ENCODE results near the gene WDFY2.

Gene WDFY2

GRCh38 chr13:51740698-51741097 lies 156.4 kb downstream of the WDFY2 start:
- in situ Hi-C loops (cut with HindIII; ENCODE audit: low pct_ligation_motif_present, low pct_unique_long_range_greater_than_20kb, low sequenced_read_pairs): loop anchor here (25.0 kb wide), 1 partner anchor 303 kb away; no protein-coding TSS in a partner anchor
- DNase-seq: no peak

GRCh38 chr13:51742031-51742430 lies 157.8 kb downstream of the WDFY2 start:
- DNase-seq: no peak
- in situ Hi-C loops (cut with HindIII; ENCODE audit: low pct_ligation_motif_present, low pct_unique_long_range_greater_than_20kb, low sequenced_read_pairs): loop anchor here (25.0 kb wide), 1 partner anchor 305 kb away; no protein-coding TSS in a partner anchor

DNA sequence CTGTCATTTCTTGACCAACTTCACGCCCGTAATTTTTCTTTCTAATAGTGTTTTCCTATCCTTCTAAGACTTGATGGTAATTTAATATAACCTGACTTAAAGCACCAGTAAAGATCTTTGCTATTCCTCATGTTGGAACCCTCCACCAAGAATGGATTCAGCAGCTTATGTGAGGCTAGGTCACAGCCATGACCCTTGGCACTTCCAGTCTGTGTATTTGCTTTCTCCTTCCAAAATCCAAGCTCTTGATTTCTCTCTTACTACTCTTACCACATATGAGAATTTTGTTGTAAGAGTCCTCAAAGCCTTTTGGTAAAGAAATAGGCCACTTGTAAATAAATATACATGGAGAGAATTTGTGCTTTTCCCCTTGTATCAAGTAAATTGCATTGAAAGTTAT lies 158.3 kb downstream of the WDFY2 start:
- in situ Hi-C loops (cut with HindIII; ENCODE audit: low pct_ligation_motif_present, low pct_unique_long_range_greater_than_20kb, low sequenced_read_pairs): loop anchor here (25.0 kb wide), 1 partner anchor 305 kb away; no protein-coding TSS in a partner anchor
- no peak for DNase-seq

DNA sequence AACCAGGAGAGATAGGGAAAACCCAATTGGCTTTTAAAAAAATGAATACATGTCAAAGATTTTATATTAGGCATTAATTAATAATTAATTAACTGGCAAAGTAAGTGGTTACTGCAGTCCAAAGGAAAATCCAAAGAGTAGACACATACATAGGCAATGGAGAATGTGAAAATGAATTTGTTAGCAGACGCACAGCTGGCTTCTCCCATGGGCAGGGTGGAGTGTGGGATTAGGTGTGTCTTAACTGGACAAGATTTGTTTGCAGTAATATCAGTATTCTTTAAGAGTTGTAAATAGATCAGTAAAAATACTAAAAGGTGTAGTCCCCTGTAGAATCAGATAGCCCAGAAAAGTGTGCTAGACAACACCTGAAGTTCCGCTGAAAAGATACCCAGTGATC lies 161.0 kb downstream of the WDFY2 start:
- in situ Hi-C loops (cut with HindIII; ENCODE audit: low pct_ligation_motif_present, low pct_unique_long_range_greater_than_20kb, low sequenced_read_pairs): loop anchor here (25.0 kb wide), 1 partner anchor 308 kb away; no protein-coding TSS in a partner anchor
- no peak for DNase-seq

- in situ Hi-C loops (cut with HindIII; ENCODE audit: low pct_ligation_motif_present, low pct_unique_long_range_greater_than_20kb, low sequenced_read_pairs): loop anchor here (25.0 kb wide), 1 partner anchor 310 kb away; no protein-coding TSS in a partner anchor
- no peak for DNase-seq
Measured at GRCh38 chr13:51746802-51747201, 162.5 kb downstream of the WDFY2 start.

GRCh38 chr13:51747438-51748434 lies 163.5 kb downstream of the WDFY2 start:
- in situ Hi-C loops (cut with HindIII; ENCODE audit: low pct_ligation_motif_present, low pct_unique_long_range_greater_than_20kb, low sequenced_read_pairs): loop anchor here (25.0 kb wide), 1 partner anchor 310 kb away; no protein-coding TSS in a partner anchor
- DNase-seq: no peak

- in situ Hi-C loops (cut with HindIII; ENCODE audit: low pct_ligation_motif_present, low pct_unique_long_range_greater_than_20kb, low sequenced_read_pairs): no loop called here
- no peak for DNase-seq
Measured at GRCh38 chr13:51756651-51757050, 172.4 kb downstream of the WDFY2 start.

- no peak for DNase-seq
- in situ Hi-C loops (cut with HindIII; ENCODE audit: low pct_ligation_motif_present, low pct_unique_long_range_greater_than_20kb, low sequenced_read_pairs): no loop called here
Measured at GRCh38 chr13:51758691-51759090, 174.4 kb downstream of the WDFY2 start.

DNA sequence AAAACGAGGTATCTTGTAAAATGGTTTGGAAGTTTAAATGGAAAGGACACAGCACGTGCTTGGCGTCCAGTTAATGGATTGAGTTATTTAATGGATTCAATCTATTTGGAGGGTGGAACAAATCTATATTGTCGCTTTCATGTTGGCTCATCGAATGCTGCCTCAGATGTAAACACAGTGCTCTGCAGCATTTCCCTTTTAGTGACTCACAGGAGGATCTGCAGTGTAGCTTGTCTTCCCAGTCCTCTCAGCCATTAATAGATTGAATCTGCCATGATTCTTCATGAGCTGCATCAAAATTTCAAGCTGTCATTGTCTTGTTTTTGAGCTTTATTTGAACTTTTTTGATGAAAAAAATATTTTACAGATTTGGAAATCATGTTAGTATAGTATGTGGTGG lies 175.0 kb downstream of the WDFY2 start:
- DNase-seq: no peak
- in situ Hi-C loops (cut with HindIII; ENCODE audit: low pct_ligation_motif_present, low pct_unique_long_range_greater_than_20kb, low sequenced_read_pairs): no loop called here

DNA sequence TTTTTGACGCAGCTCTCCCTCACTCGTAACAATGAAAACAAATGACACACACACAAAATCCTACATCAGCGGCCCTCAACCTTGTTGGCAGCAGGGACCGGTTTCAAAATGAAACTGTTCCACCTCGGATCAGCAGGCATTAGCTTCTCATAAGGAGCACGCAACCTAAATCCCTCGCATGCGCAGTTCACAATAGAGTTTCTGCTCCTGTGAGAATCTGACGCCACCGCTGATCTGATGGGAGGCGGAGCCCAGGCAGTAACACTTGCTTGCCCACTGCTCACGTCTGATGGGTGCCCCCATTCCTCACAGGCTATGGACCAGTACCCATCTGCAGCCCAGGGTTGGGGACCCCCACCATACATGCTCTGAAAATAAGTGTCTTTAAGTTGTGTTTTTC lies 176.3 kb downstream of the WDFY2 start:
- no peak for DNase-seq
- in situ Hi-C loops (cut with HindIII; ENCODE audit: low pct_ligation_motif_present, low pct_unique_long_range_greater_than_20kb, low sequenced_read_pairs): no loop called here

- in situ Hi-C loops (cut with HindIII; ENCODE audit: low pct_ligation_motif_present, low pct_unique_long_range_greater_than_20kb, low sequenced_read_pairs): no loop called here
- no peak for DNase-seq
Measured at GRCh38 chr13:51761643-51762350, 177.5 kb downstream of the WDFY2 start.

GRCh38 chr13:51763486-51763885 lies 179.2 kb downstream of the WDFY2 start:
- DNase-seq: no peak
- in situ Hi-C loops (cut with HindIII; ENCODE audit: low pct_ligation_motif_present, low pct_unique_long_range_greater_than_20kb, low sequenced_read_pairs): no loop called here

DNA sequence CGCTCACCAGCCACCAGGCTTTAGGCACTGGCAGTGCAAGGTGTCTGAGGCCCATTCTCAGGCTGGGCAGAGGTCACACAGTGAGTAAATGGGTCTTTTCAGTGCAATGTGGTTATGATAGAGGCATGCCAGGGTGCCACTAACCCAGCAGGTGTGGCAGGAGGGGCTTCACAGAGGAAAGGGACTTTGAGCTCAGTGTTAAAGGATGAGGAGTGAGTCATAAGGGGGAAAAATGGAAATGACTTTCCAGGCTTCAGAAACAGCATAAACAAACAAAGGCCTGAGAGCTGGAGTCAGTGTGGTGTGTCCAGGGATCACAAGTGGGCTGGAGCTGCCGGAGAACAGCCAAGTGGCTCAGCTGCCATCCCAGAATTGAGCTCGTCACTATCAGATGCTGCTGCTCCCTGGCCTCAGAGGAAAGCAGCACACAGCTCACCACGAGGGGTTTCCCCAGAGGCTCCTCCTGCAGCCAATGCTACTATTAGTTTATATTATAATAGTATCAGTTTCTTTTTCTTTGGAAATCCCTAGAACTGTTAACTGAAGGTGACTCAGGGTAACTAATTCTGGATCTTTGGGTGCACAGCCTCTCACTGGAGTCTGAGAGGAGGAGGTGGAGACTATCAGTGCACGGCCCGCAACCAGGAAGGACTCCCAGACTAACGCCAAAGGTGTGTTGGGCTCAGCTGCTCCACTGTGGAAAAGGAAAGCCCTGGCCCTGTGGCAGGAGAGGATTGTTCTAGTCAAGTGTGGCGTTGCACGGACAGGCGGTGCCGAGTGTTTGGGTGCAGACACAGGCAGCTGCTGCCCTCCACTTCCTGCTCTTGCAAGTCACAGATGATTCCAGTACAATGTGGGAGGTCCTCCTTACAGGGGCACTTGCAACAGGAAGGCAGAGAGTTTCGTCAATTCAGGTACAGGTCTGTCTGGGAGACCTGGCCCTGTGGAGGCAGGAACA lies 180.2 kb downstream of the WDFY2 start:
- in situ Hi-C loops (cut with HindIII; ENCODE audit: low pct_ligation_motif_present, low pct_unique_long_range_greater_than_20kb, low sequenced_read_pairs): no loop called here
- DNase-seq: peak; percentile 63

GRCh38 chr13:51765142-51765515 lies 180.9 kb downstream of the WDFY2 start:
- no peak for DNase-seq
- in situ Hi-C loops (cut with HindIII; ENCODE audit: low pct_ligation_motif_present, low pct_unique_long_range_greater_than_20kb, low sequenced_read_pairs): no loop called here

GRCh38 chr13:51767100-51767499 lies 182.8 kb downstream of the WDFY2 start:
- in situ Hi-C loops (cut with HindIII; ENCODE audit: low pct_ligation_motif_present, low pct_unique_long_range_greater_than_20kb, low sequenced_read_pairs): no loop called here
- no peak for DNase-seq

DNA sequence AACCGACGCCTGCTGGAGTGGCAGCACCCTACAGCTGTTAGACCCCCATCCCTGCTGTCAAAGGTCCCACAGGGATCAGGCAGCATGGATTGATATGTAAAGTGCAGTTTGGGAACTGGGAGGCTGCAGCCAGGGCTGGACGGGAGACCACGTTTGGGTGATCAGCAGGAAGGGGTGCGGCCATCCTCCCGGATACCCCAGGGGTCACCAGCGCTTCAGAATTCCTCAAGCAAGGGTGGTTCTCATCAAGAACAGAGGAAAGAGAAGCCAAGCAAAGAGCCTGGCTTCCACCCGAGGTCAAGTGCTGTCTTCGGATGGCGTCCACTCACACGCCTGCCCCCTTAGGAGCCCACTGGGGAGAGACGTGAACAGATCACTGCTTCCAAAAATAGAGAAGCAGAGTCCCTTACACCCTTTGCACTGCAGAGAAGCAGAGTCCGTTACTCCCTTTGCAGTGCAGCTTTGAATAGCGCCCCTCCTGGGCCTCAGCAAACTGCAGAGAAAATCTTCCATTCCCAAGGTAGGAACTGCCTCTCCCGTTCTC lies 184.2 kb downstream of the WDFY2 start:
- no peak for DNase-seq
- in situ Hi-C loops (cut with HindIII; ENCODE audit: low pct_ligation_motif_present, low pct_unique_long_range_greater_than_20kb, low sequenced_read_pairs): no loop called here

DNA sequence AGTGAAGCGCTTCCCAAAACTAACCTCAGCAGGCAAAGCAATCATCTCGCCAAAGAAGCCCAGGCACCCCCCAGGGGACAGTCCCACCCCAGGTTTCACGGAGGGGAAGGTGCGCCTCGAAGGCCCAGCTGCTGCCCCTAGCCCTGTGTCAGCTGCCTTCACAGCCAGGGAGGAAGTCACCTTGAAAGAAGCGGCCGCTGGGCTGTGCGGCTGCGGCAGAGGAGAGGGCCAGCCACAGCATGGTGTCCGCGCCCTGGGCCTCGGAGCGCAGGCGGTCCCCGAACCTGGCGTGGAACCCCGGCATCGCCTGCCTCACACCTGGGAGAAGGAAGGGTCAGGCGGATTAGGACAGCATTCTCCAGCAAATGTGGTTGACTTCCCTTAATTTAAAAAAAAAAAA lies 184.7 kb downstream of the WDFY2 start:
- no peak for DNase-seq
- in situ Hi-C loops (cut with HindIII; ENCODE audit: low pct_ligation_motif_present, low pct_unique_long_range_greater_than_20kb, low sequenced_read_pairs): no loop called here
